ENCODE results near the gene ABCA1.

Gene ABCA1

DNA sequence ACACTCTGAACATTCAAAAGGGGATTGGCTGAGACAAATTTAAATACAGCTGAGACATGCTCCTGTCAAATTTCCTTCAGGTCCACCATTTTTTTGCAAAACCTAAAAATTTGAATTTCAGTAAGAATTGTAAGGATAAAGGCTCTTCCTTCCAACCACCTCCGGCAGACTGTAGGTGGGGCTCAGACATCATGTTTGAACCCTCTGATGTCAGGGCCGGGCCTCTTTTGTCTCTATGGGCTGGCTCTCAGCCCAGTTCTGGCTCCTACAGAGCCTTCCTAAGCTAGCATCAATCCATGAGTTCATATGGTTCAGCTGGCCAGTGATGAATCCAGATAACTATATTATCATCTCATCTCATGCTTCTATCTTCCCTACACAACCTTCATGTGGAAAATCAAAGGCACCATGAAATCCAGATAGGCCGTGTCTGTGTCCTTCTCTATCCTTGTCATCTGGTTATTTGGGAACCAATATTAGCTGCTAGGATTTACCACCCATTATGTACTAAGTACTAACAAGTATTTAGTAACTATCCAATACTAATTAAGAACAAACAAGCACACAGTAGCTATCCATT, 119.8 kb downstream of the ABCA1 start:
- Mint-ChIP-seq H3K9me3 (no peaks in the 10 kb centered on the region), H3K36me3 (ENCODE audit: low read depth) (peaks cover 2% of the 10 kb centered on the region), H3K27ac (no peak overlapping the region), H3K27me3 (no peaks in the 10 kb centered on the region), H3K4me3 (no peak overlapping the region), H3K4me1 (no peaks in the 10 kb centered on the region)
- no peak for DNase-seq
- no peak for ATAC-seq

DNA sequence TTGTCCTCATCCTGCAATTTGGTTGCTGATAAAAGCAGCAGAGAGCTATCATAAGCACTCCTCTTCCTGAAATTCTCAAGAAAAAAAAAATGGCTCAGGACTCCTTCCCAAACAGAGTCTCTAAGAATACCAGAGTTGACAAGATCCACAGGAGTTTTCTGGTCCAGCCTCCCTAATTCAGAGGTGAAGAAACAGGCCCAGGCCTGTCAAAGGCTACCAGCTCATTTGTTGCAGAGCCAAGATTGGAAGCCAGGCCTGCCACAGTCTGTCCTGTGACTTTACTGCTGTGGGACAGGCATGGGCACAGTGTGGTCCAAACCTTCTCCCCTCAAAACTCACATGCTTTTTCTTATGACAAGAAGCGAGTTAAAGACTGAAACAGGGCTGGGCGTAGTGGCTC, 122.5 kb downstream of the ABCA1 start:
- Mint-ChIP-seq H3K4me1 (no peaks in the 10 kb centered on the region), H3K4me3 (no peak overlapping the region), H3K9me3 (no peaks in the 10 kb centered on the region), H3K27ac (no peak overlapping the region), H3K36me3 (ENCODE audit: low read depth) (no peaks in the 10 kb centered on the region), H3K27me3 (no peaks in the 10 kb centered on the region)
- no peak for ATAC-seq
- DNase-seq = no peak

DNA sequence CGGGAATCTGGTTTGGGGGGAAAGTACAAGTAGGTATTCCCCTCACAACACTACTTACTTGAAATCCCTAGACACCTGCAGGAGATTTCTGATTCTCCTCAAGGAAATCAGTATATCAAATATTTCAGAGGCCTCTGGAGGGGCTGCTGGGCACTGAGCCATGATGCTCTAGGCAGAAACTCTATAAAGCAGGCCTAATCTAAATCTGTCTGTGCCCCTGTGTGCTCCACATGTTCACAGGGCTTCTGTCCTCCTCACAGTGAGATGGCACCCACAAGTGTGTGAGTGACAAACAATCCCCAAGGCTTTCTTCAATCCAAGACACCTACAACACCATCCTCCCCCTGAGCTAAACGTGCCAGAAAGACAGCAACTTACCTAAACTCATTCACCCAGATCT, 125.0 kb downstream of the ABCA1 start:
- ATAC-seq = no peak
- Mint-ChIP-seq H3K9me3 (no peaks in the 10 kb centered on the region), H3K27me3 (no peaks in the 10 kb centered on the region), H3K27ac (no peak overlapping the region), H3K4me1 (no peaks in the 10 kb centered on the region), H3K36me3 (ENCODE audit: low read depth) (no peaks in the 10 kb centered on the region), H3K4me3 (no peak overlapping the region)
- no peak for DNase-seq

DNA sequence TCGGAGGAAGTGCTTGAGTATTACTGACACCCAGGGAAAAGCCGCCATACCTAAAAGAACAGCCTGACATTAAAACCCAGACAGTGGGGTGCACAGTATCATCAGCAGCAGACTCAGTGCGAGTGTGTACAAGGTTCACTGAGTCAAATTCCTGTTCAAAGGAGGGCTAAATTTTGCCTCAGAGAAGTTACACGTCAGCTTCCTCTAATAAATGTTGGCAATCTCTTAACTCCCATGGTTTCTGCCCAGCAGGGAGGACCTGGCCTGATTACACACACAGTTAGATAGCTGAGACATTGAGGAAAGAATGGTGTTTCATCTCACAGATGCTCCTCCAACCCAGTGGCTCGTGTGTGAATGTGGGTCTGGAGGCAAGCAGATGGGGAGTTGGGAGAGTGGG, 125.8 kb downstream of the ABCA1 start:
- no peaks in the 10 kb centered on the region for H3K27me3 Mint-ChIP-seq
- H3K4me1 Mint-ChIP-seq = no peaks in the 10 kb centered on the region
- H3K4me3 Mint-ChIP-seq = no peak overlapping the region
- ATAC-seq (no peak), DNase-seq (no peak)
- H3K36me3 Mint-ChIP-seq (ENCODE audit: low read depth) = no peaks in the 10 kb centered on the region
- no peaks in the 10 kb centered on the region for H3K9me3 Mint-ChIP-seq
- H3K27ac Mint-ChIP-seq = no peak overlapping the region

DNA sequence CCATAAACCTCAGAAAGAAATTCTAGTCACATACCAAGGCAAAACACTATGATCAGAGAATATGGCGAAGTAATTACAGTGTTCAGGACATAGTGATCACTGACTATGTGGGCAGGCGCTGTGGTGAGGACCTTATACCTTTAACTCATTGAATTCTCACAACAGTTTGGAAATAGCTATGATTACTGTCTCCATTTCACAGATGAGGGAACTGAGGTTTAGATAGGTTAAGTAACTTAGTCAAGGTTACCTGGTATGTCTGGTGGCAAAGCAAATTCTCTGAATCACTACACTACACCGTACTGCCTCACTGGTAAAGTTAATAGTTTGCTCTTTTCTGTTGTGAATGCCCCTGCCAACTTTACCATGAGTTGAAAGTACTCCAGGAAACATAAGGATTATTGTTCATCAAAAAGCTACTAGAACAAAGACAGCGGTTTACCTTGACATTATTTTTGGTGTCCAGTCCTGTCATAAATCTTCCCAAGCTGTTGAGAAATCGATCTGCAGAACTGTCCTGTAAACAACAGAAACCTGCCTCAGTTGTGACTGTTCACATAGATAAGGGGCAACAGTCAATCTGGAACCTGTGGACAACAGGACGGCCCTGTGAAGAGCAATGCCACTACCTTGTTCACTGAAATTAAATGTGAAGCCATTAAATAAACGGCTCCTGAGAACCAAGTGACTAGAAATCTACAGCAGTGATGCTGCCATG, 127.7 kb downstream of the ABCA1 start:
- ATAC-seq (no peak), DNase-seq (no peak)
- no peaks in the 10 kb centered on the region for H3K27me3 Mint-ChIP-seq

DNA sequence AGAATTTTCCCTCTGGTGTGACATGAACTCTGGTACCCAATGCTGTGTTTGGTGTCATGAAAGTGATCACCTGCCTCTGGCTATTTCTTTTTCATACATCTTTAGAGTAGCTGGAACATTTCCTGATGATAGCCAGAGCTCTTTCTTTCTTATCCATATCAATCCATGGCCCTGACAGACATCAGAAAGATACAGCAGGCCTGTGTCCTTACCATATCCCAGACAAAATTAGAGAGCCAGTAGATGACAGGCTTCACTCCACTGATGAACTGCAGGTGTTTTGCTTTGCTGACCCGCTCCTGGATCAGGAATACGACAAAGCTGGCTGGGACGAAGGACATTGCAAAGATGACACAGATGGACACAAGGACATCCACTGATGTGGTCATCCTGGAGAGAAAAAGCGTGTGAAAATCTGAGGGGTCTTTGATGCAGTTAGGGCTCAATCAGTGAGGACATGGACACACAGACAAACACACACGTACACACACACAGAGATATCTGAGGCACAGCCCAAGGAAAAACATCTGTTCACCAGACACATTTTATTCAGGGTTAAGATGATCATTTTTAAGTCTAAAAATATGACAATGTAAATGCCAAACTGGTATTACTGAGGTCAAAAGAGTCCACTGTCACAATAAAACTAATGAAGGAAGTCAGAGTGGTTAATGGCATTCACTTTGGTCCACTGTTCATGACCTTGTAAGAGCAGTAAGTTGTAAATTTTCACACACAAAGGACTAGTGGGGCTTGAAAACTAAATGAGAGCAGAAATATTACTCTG, 129.6 kb downstream of the ABCA1 start:
- H3K4me3 Mint-ChIP-seq = no peak overlapping the region
- peaks cover 2% of the 10 kb centered on the region for H3K4me1 Mint-ChIP-seq
- H3K27me3 Mint-ChIP-seq = no peaks in the 10 kb centered on the region
- no peak overlapping the region for H3K27ac Mint-ChIP-seq
- H3K9me3 Mint-ChIP-seq = no peaks in the 10 kb centered on the region
- no peaks in the 10 kb centered on the region for H3K36me3 Mint-ChIP-seq (ENCODE audit: low read depth)
- DNase-seq (no peak), ATAC-seq (no peak)

More for the DNA sequence above, 127.7 kb downstream of the ABCA1 start:
- no peak overlapping the region for H3K4me3 Mint-ChIP-seq
- no peaks in the 10 kb centered on the region for H3K4me1 Mint-ChIP-seq
- no peak overlapping the region for H3K27ac Mint-ChIP-seq
- no peaks in the 10 kb centered on the region for H3K36me3 Mint-ChIP-seq (ENCODE audit: low read depth)
- H3K9me3 Mint-ChIP-seq = no peaks in the 10 kb centered on the region

DNA sequence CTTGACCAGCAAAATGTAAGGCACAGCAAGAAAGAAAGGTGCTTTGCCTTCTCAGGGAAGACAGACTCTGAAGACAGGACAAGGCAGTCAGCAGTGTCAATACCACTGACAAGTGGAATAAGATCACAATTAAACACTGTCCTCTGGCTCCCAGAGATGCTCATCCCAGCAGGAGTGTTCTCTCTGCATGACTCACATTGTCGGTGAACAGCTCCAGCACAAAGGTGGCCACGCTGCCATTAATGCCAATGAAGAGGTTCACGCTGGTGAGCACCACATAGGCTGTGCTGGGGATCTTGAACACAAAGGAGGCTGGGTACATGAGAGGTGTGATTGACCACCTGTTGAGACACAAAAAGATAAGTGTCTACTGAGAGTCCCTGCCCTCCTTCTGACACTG, 132.1 kb downstream of the ABCA1 start:
- peaks cover 4% of the 10 kb centered on the region for H3K36me3 Mint-ChIP-seq (ENCODE audit: low read depth)
- H3K27me3 Mint-ChIP-seq = no peaks in the 10 kb centered on the region
- no peak for ATAC-seq
- H3K4me3 Mint-ChIP-seq = no peak overlapping the region
- H3K27ac Mint-ChIP-seq = no peak overlapping the region
- H3K4me1 Mint-ChIP-seq = peaks cover 2% of the 10 kb centered on the region
- no peaks in the 10 kb centered on the region for H3K9me3 Mint-ChIP-seq
- DNase-seq = no peak

DNA sequence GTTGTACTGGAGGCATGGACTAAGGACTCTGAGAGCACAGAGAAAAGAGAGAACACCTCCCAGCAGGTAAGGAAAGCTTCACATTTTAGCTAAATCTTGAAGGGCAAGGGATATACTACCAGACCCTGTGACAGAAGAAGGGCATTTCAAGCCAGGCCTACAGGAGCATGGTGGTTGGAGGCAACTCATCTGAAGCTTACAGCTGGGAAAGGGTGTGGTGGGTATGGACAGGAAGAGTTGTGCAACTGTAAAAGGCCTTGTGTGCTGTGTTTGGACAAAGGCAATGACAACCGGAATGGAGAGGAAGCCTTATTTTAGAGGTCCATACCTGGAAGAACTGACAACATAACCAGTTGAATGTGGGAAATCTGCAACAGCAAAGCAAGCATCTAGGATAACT, 132.9 kb downstream of the ABCA1 start:
- peaks cover 4% of the 10 kb centered on the region for H3K36me3 Mint-ChIP-seq (ENCODE audit: low read depth)
- no peak for DNase-seq
- H3K27ac Mint-ChIP-seq = no peak overlapping the region
- H3K27me3 Mint-ChIP-seq = no peaks in the 10 kb centered on the region
- H3K4me1 Mint-ChIP-seq = peaks cover 2% of the 10 kb centered on the region
- H3K9me3 Mint-ChIP-seq = no peaks in the 10 kb centered on the region
- no peak overlapping the region for H3K4me3 Mint-ChIP-seq
- ATAC-seq = no peak

DNA sequence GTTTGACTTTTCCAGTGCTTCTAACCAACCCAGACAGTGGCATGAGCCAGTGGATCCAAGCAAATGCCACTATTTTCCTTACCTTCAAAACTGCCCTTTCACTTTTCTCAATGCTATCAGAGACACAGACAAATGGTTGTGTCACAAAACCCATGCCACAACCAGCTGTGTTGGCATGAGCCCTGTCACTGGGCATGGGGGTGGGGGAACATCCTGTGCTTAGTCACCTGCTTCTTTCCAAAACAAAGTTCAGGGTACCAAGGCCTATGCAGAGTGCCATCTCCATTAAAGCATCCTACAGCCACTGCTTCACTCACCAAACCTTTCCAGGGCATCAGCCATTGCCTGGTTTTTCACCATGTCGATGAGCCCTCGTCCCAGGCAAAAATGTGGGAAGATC, 133.9 kb downstream of the ABCA1 start:
- Mint-ChIP-seq H3K4me3 (no peak overlapping the region), H3K27me3 (no peaks in the 10 kb centered on the region), H3K9me3 (no peaks in the 10 kb centered on the region), H3K4me1 (peaks cover 2% of the 10 kb centered on the region), H3K36me3 (ENCODE audit: low read depth) (peaks cover 4% of the 10 kb centered on the region), H3K27ac (no peak overlapping the region)
- DNase-seq (peak; percentile 8), ATAC-seq (peak; percentile 77)

DNA sequence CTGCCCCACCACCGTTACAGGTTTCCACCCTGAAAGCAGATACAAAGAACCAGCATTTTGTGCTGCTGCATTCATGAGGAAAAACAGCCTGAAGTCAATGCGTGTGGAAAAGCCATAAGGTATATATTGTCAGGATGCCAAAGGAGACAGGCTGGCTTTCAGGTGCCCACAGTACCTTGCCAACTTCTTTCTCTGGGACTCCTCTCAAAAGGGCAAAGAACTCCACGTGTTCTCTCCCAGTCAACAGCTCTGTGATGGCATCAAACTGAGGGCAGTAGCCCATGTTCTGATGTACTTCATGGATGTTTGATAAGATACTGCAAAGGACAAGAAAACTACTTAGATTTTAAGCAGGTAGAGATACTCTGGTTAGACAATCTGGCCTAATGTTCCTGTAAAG, 139.7 kb downstream of the ABCA1 start:
- Mint-ChIP-seq H3K4me1 (no peaks in the 10 kb centered on the region), H3K27me3 (no peaks in the 10 kb centered on the region), H3K36me3 (ENCODE audit: low read depth) (peaks cover 6% of the 10 kb centered on the region), H3K27ac (no peak overlapping the region), H3K4me3 (no peak overlapping the region), H3K9me3 (no peaks in the 10 kb centered on the region)
- ATAC-seq = no peak
- DNase-seq = no peak

DNA sequence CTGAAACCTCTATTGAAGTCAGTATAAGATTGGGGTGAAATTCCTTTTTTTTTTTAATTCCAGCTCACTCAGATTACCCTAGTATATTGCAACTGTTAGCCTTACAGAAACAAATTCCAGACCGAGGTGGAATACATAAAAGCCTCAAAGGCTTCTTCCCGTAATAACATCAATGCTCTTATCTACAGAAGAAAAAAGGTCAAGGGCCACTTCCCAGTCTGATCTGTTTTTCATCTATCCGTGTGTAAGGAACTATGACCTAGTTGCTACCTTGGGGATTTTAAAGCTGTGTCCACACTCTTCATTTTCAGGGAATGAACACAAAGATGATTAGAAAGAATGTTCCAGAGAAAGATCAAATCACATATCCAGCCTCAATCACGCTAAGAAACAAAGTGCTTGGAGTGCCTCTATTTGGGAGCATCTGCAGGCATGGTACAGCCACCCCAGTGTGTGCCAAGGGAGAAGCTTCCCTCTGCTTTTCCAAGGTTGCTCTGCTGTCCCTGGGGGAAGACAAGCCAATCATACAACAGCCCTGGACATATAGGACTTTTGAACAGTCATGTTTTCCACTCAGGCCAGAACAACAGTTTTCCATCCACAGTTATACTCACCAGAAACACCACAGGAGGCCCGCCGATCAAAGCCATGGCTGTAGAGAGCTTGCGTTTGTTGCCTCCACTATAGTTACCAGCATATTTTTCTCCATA, 140.5 kb downstream of the ABCA1 start:
- Mint-ChIP-seq H3K36me3 (ENCODE audit: low read depth) (peaks cover 5% of the 10 kb centered on the region), H3K9me3 (no peaks in the 10 kb centered on the region), H3K4me3 (no peak overlapping the region), H3K4me1 (no peaks in the 10 kb centered on the region), H3K27me3 (no peaks in the 10 kb centered on the region), H3K27ac (no peak overlapping the region)
- DNase-seq (no peak), ATAC-seq (no peak)

DNA sequence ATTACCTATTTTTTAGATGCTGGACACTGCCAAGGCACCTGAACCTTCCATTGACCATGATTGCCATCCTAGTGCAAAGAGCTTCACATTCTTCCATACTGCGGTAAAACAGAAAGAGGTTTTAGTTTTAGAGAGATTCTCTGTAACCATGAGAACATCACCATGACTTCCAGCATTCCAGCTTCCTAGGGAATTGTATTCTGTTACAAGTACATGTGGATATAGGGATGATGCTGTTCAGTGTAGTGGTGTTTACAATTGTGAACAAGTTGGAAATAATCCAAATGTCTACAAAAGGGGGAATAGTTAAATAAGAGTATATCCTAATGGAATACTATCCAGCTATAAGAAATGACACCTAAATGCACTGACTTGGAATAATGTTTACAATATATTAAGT, 141.7 kb downstream of the ABCA1 start:
- peaks cover 3% of the 10 kb centered on the region for H3K36me3 Mint-ChIP-seq (ENCODE audit: low read depth)
- no peak overlapping the region for H3K27ac Mint-ChIP-seq
- no peaks in the 10 kb centered on the region for H3K9me3 Mint-ChIP-seq
- no peaks in the 10 kb centered on the region for H3K4me1 Mint-ChIP-seq
- no peak for DNase-seq
- no peak overlapping the region for H3K4me3 Mint-ChIP-seq
- no peak for ATAC-seq
- no peaks in the 10 kb centered on the region for H3K27me3 Mint-ChIP-seq

DNA sequence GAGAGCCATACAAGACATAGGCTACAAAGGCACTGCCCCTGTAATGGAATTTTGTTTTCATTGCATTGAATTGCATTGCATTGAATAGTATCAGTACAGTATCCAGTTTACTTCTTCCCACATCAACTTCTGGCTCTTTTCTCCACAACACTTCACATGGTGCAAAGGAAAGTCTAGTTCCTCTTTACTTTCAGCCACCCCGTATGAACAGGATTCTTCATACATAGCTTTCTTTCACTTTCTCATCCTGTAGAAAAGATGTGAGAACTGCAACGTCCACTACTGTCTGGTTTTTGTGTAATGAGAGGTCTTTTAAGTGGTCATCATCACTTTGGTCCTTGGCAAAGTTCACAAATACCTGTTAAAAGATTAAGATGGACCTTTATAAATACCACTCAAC, 143.9 kb downstream of the ABCA1 start:
- Mint-ChIP-seq H3K4me1 (peaks cover 2% of the 10 kb centered on the region), H3K27me3 (no peaks in the 10 kb centered on the region), H3K36me3 (ENCODE audit: low read depth) (peaks cover 3% of the 10 kb centered on the region), H3K4me3 (no peak overlapping the region), H3K27ac (no peak overlapping the region), H3K9me3 (no peaks in the 10 kb centered on the region)
- DNase-seq (no peak), ATAC-seq (no peak)

DNA sequence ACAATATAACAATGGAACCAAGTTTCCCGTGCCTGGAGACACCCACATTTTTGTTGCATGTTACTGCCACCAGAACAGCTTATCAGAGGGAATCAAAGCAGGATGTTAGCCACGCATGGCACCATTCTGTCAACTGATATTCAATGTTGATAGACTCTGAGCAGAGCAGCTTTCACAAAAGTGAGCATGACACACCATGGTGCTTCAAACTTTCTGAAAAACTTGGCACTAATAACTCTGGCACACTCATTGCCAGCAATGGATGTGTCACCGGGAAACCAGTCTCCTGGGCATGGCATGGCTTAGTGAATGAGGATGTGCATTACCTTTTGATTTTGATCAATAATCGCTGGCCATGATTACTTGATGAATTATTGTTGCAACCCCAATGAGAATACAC, 144.4 kb downstream of the ABCA1 start:
- DNase-seq = no peak
- Mint-ChIP-seq H3K4me3 (no peak overlapping the region), H3K9me3 (no peaks in the 10 kb centered on the region), H3K27me3 (no peaks in the 10 kb centered on the region), H3K27ac (no peak overlapping the region), H3K36me3 (ENCODE audit: low read depth) (peaks cover 3% of the 10 kb centered on the region), H3K4me1 (peaks cover 2% of the 10 kb centered on the region)
- ATAC-seq = no peak

Measured in activated naive CD8-positive, alpha-beta T cell treated with anti-CD3 and anti-CD28 coated beads, Interleukin-2, amount 50 U/mL, for 24 hours (primary cell).